ENCODE data around the gene LRCOL1.

LRCOL1 gene

GRCh38 chr12:132647858-132648257, 37.5 kb upstream of the LRCOL1 start:
- H3K27me3 ChIP-seq (ENCODE audit: insufficient read depth, low read length), result no peaks in the 10 kb centered on the region
- no peaks in the 10 kb centered on the region for H3K9me3 ChIP-seq (ENCODE audit: low read length)
- H2AFZ ChIP-seq (ENCODE audit: low read length), result no peak overlapping the region
- no peak overlapping the region for H3K27ac ChIP-seq (ENCODE audit: low read depth, low read length, poor library complexity, severe bottlenecking)
- no peaks in the 10 kb centered on the region for H3K79me2 ChIP-seq (ENCODE audit: insufficient read depth, low read length)
- H3F3A ChIP-seq (ENCODE audit: insufficient read depth, low read length), result no peaks in the 10 kb centered on the region
- H3K4me2 ChIP-seq (ENCODE audit: low read length), result no peak overlapping the region
- no peak for TF ChIP-seq EZH2 (IDR thresholded peaks at IDR 0.05; ENCODE audit: borderline replicate concordance, low read length)
- H4K20me1 ChIP-seq (ENCODE audit: insufficient read depth, low read length), result no peaks in the 10 kb centered on the region
- no peak overlapping the region for H3K4me3 ChIP-seq (ENCODE audit: low read depth, low read length, poor library complexity, severe bottlenecking)
- H3K9ac ChIP-seq (ENCODE audit: low read length), result no peak overlapping the region
- peaks cover 92% of the 10 kb centered on the region for H3K36me3 ChIP-seq (ENCODE audit: insufficient read depth, low read length)
- H3K4me1 ChIP-seq (ENCODE audit: insufficient read depth, low read length, severe bottlenecking), result no peaks in the 10 kb centered on the region
- no peaks in the 10 kb centered on the region for H3K9me2 ChIP-seq (ENCODE audit: low read depth, low read length)

DNA sequence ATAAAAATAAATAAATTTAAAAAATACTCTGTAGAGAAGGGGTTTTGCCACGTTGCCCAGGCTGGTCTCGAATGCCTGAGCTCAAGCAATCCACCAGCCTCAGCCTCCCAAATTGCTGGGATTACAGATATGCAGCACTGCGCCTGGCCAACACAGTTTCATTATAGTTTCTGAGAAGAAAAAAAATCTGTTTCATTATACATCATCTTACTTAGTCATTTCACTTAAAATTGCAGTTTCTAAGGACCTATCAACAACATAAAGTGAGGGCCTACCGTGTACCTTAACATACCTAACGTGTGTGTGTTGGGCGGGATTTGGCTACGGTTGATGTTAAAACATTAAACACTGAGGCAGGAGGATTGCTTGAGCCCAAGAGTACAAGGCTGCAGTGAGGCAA, 36.5 kb upstream of the LRCOL1 start:
- no peak overlapping the region for H2AFZ ChIP-seq (ENCODE audit: low read length)
- no peak overlapping the region for H3K27ac ChIP-seq (ENCODE audit: low read depth, low read length, poor library complexity, severe bottlenecking)
- no peaks in the 10 kb centered on the region for H4K20me1 ChIP-seq (ENCODE audit: insufficient read depth, low read length)
- H3K4me3 ChIP-seq (ENCODE audit: low read depth, low read length, poor library complexity, severe bottlenecking), result no peak overlapping the region
- no peaks in the 10 kb centered on the region for H3K79me2 ChIP-seq (ENCODE audit: insufficient read depth, low read length)
- TF ChIP-seq, protein P1, sequence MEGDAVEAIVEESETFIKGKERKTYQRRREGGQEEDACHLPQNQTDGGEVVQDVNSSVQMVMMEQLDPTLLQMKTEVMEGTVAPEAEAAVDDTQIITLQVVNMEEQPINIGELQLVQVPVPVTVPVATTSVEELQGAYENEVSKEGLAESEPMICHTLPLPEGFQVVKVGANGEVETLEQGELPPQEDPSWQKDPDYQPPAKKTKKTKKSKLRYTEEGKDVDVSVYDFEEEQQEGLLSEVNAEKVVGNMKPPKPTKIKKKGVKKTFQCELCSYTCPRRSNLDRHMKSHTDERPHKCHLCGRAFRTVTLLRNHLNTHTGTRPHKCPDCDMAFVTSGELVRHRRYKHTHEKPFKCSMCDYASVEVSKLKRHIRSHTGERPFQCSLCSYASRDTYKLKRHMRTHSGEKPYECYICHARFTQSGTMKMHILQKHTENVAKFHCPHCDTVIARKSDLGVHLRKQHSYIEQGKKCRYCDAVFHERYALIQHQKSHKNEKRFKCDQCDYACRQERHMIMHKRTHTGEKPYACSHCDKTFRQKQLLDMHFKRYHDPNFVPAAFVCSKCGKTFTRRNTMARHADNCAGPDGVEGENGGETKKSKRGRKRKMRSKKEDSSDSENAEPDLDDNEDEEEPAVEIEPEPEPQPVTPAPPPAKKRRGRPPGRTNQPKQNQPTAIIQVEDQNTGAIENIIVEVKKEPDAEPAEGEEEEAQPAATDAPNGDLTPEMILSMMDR (IDR thresholded peaks at IDR 0.05; ENCODE audit: low read length), result no peak
- no peak for TF ChIP-seq EZH2 (IDR thresholded peaks at IDR 0.05; ENCODE audit: borderline replicate concordance, low read length)
- H3K4me2 ChIP-seq (ENCODE audit: low read length), result no peak overlapping the region
- H3F3A ChIP-seq (ENCODE audit: insufficient read depth, low read length), result no peaks in the 10 kb centered on the region
- H3K9me3 ChIP-seq (ENCODE audit: low read length), result no peaks in the 10 kb centered on the region
- H3K9me2 ChIP-seq (ENCODE audit: low read depth, low read length), result no peaks in the 10 kb centered on the region
- H3K27me3 ChIP-seq (ENCODE audit: insufficient read depth, low read length), result no peaks in the 10 kb centered on the region
- H3K4me1 ChIP-seq (ENCODE audit: insufficient read depth, low read length, severe bottlenecking), result no peaks in the 10 kb centered on the region
- H3K9ac ChIP-seq (ENCODE audit: low read length), result no peak overlapping the region
- H3K36me3 ChIP-seq (ENCODE audit: insufficient read depth, low read length), result peaks cover 93% of the 10 kb centered on the region

- Histone ChIP-seq H3K9me3 (ENCODE audit: low read length) (no peaks in the 10 kb centered on the region), H3K36me3 (ENCODE audit: insufficient read depth, low read length) (peaks cover 92% of the 10 kb centered on the region), H3K9ac (ENCODE audit: low read length) (no peak overlapping the region), H3K9me2 (ENCODE audit: low read depth, low read length) (no peaks in the 10 kb centered on the region), H3K27me3 (ENCODE audit: insufficient read depth, low read length) (no peaks in the 10 kb centered on the region), H3K27ac (ENCODE audit: low read depth, low read length, poor library complexity, severe bottlenecking) (no peak overlapping the region), H3K4me2 (ENCODE audit: low read length) (no peak overlapping the region), H3K4me3 (ENCODE audit: low read depth, low read length, poor library complexity, severe bottlenecking) (no peak overlapping the region), H3K4me1 (ENCODE audit: insufficient read depth, low read length, severe bottlenecking) (no peaks in the 10 kb centered on the region), H3F3A (ENCODE audit: insufficient read depth, low read length) (no peaks in the 10 kb centered on the region), H2AFZ (ENCODE audit: low read length) (no peak overlapping the region), H3K79me2 (ENCODE audit: insufficient read depth, low read length) (no peaks in the 10 kb centered on the region), H4K20me1 (ENCODE audit: insufficient read depth, low read length) (no peaks in the 10 kb centered on the region)
- TF ChIP-seq EZH2 (IDR thresholded peaks at IDR 0.05; ENCODE audit: borderline replicate concordance, low read length), result no peak
- TF ChIP-seq, protein P1 (IDR thresholded peaks at IDR 0.05; ENCODE audit: low read length), result no peak
These were observed 32.8 kb upstream of the LRCOL1 start for GRCh38 chr12:132642846-132643835.
